ENCODE measurements around the gene RHBDL2.

- TF ChIP-seq TAF1 (conservative IDR thresholded peaks at IDR 0.05): no peak
- no peak for TF ChIP-seq CTCF (IDR thresholded peaks at IDR 0.05; ENCODE audit: low read depth, low read length, missing input control)
- no peak for TF ChIP-seq ATF3 (IDR thresholded peaks at IDR 0.05)
- TF ChIP-seq REST (IDR thresholded peaks at IDR 0.05): no peak
- no peak for TF ChIP-seq MAX (IDR thresholded peaks at IDR 0.05)
- TF ChIP-seq FOXA2 (IDR thresholded peaks at IDR 0.05): no peak
- no peak for TF ChIP-seq ZBTB33 (IDR thresholded peaks at IDR 0.05)
- no peak for TF ChIP-seq SP1 (IDR thresholded peaks at IDR 0.05)
- TF ChIP-seq JUND (IDR thresholded peaks at IDR 0.05): no peak
- TF ChIP-seq EGR1 (IDR thresholded peaks at IDR 0.05; ENCODE audit: low read depth in 2 of 2): no peak
These were observed 32.8 kb downstream of the RHBDL2 start for GRCh38 chr1:38908821-38909220.
